K562 (cell line): ENCODE data around the gene MRNIP. TPM values are rescaled to one million over a fixed set of nuclear protein-coding genes. Genes with fewer than 3 reads are reported as not detected.
A peak's percentile ranks its signal among the peaks of the same experiment; 100 is the strongest.

Experiments used
- ATAC-seq: fragments of 200-7000 bp; cut with Tn5 transposase; 3 replicates; pipeline ENCODE4 v1.9.1; 2020; ENCODE audit warnings: moderate library complexity
- BruUV-seq: library from RNA; stranded (reverse); fragments of 400-500 nt; replicated peaks from 2 replicates; lab custom pipeline; 2021; lab: Mats Ljungman, UMichigan
- CTCF ChIA-PET: fragments of 300-600 bp; formaldehyde crosslinking; extraction: SDS; loops from one replicate; lab custom pipeline; 2021; ENCODE audit warnings: low intra/inter-chr PET ratio; lab: Yijun Ruan, JAX
- POLR2A ChIA-PET: fragments of 300-600, 350-650 bp; sonication (Branson Sonifier 250); formaldehyde crosslinking; extraction: SDS; loops from one replicate; lab custom pipeline; 2021; ENCODE audit warnings: antibody characterized with exemption, inconsistent platforms; lab: Yijun Ruan, JAX
- DNase-seq, 4 experiments: peaks; one replicate each; pipeline versions ENCODE4 v3.0.0 to v3.0.0-alpha.2; 2011 to 2018; ENCODE audit warnings: low spot score in 3 of 4, mixed read lengths in 3 of 4; ENCODE audit errors: extremely low read depth in 1 of 4
- FAIRE-seq: peaks from 2 replicates; lab custom pipeline; 2011; peaks lifted over from hg19 to GRCh38; lab: Jason Lieb, UNC
- H2AFZ ChIP-seq: 2 replicates; pipeline ENCODE4 v1.6.0; 2011; ENCODE audit warnings: low read depth, low read length, control low read depth, inconsistent platforms
- H3K27ac ChIP-seq: fragments of 200-600 bp; 3 replicates; pipeline ENCODE4 v1.8.0; 2011; ENCODE audit warnings: low read depth, mild to moderate bottlenecking, control low read depth, inconsistent platforms, low read length, moderate library complexity, mixed read lengths; ENCODE audit errors: extremely low read depth
- H3K27me3 ChIP-seq, 2 experiments: fragments of 300-600 bp in 1 of 2; 2 replicates in 1 of 2; 3 replicates in 1 of 2; pipeline versions ENCODE4 v1.6.0 to v1.8.0; 2011; ENCODE audit warnings: inconsistent platforms in 2 of 2, low read length in 2 of 2, mild to moderate bottlenecking in 1 of 2, mixed read lengths in 1 of 2, moderate library complexity in 1 of 2; ENCODE audit not compliant: control insufficient read depth in 2 of 2, insufficient read depth in 2 of 2
- H3K36me3 ChIP-seq: fragments of 300-600 bp; 3 replicates; pipeline ENCODE4 v1.8.0; 2011; ENCODE audit warnings: mild to moderate bottlenecking, low read length, inconsistent platforms; ENCODE audit not compliant: control insufficient read depth, insufficient read depth
- H3K4me1 ChIP-seq, 2 experiments: fragments of 200-600 bp in 1 of 2; replicated peaks in 1 of 2; 2 replicates in 1 of 2; 3 replicates in 1 of 2; pipeline versions ENCODE4 v1.5.1 to v1.8.0; 2011; ENCODE audit warnings: inconsistent platforms in 2 of 2, low read length in 2 of 2, mild to moderate bottlenecking in 1 of 2, mixed read lengths in 1 of 2, moderate library complexity in 1 of 2; ENCODE audit not compliant: control insufficient read depth in 2 of 2, insufficient read depth in 2 of 2
- H3K4me2 ChIP-seq: 2 replicates; pipeline ENCODE4 v1.6.1; 2011; ENCODE audit warnings: low read length, control low read depth, inconsistent platforms, mixed read lengths; ENCODE audit not compliant: insufficient read depth
- H3K4me3 ChIP-seq: fragments of 200-600 bp; sonication (generic), shearing (Covaris generic); 2 replicates; pipeline ENCODE4 v1.5.1; 2016; ENCODE audit warnings: control low read depth, inconsistent platforms
- H3K79me2 ChIP-seq: fragments of 200-600 bp; 3 replicates; pipeline ENCODE4 v1.8.0; 2011; ENCODE audit warnings: low read length, inconsistent platforms; ENCODE audit not compliant: control insufficient read depth, insufficient read depth
- H3K9ac ChIP-seq, 2 experiments: 2 replicates each; pipeline versions ENCODE4 v1.6.0 to v1.6.1; 2011; ENCODE audit warnings: low read depth in 2 of 2, low read length in 2 of 2, control low read depth in 1 of 2, inconsistent platforms in 1 of 2, mild to moderate bottlenecking in 1 of 2, mixed read lengths in 1 of 2; ENCODE audit not compliant: insufficient read depth in 1 of 2
- H3K9me1 ChIP-seq: one replicate; pipeline ENCODE4 v1.6.0; 2011; ENCODE audit warnings: inconsistent platforms, mild to moderate bottlenecking, low read length, moderate library complexity; ENCODE audit not compliant: control insufficient read depth, insufficient read depth
- H3K9me3 ChIP-seq: replicated peaks from 2 replicates; pipeline ENCODE4 v1.5.1; 2011; ENCODE audit warnings: low read depth, low read length, inconsistent platforms; ENCODE audit not compliant: control insufficient read depth, insufficient read depth
- H4K20me1 ChIP-seq: replicated peaks from 2 replicates; pipeline ENCODE4 v1.6.1; 2011; ENCODE audit warnings: low read length, inconsistent platforms, mixed read lengths; ENCODE audit not compliant: control insufficient read depth, insufficient read depth
- EP400 ChIP-seq: fragments of 450-650 bp; IDR thresholded peaks from 2 replicates; pipeline ENCODE4 v1.6.1; 2017; ENCODE audit warnings: antibody characterized with exemption, mild to moderate bottlenecking, moderate library complexity
- POLR2G ChIP-seq: fragments of 200-400 bp; formaldehyde crosslinking; IDR thresholded peaks from 2 replicates; pipeline ENCODE4 v1.6.1; 2017; ENCODE audit warnings: low read depth, mild to moderate bottlenecking, antibody characterized with exemption, low read length, moderate library complexity
- RBFOX2 ChIP-seq: fragments of 200-400 bp; formaldehyde crosslinking; IDR thresholded peaks from 2 replicates; pipeline ENCODE4 v1.6.1; 2017; ENCODE audit warnings: low read depth, mild to moderate bottlenecking, low read length, moderate library complexity
- RBM34 ChIP-seq: fragments of 200-400 bp; formaldehyde crosslinking; IDR thresholded peaks from 2 replicates; pipeline ENCODE4 v1.6.1; 2018; ENCODE audit warnings: low read length, borderline replicate concordance; ENCODE audit not compliant: insufficient read depth
- WGBS: fragments of 100-300 bp; shearing (Covaris generic); methylation state at CpG from one replicate; pipeline ENCODE4 v1.1.6; 2016; ENCODE audit warnings: low coverage, mixed read lengths; ENCODE audit not compliant: insufficient coverage; ENCODE audit errors: missing lambda C conversion rate; 5-methylcytosine and 5-hydroxymethylcytosine counted together
- in situ Hi-C: fragments of 300-500 bp; cut with MboI; formaldehyde crosslinking; loops from 4 replicates; pipeline ENCODE4 v1.15.0; 2018; ENCODE audit warnings: inconsistent platforms, mixed read lengths
- intact Hi-C: fragments of 100-400 bp; cut with micrococcal nuclease; formaldehyde crosslinking; loops from 2 replicates; pipeline ENCODE4 v1.14.2; 2022
- polyA plus RNA-seq, 8 experiments: library from polyadenylated mRNA; depleted of rRNA in 4 of 8; stranded (reverse) in 5 of 8; unstranded in 3 of 8; fragments of >200 nt; fragmentation: Nextera tagmentation in 2 of 8; fragmentation: Illumina TruSeq in 1 of 8; extraction: Ambion mirVana in 2 of 8; extraction: Trizol in 1 of 8; gene quantifications; 2 replicates each; pipeline versions ENCODE4 v1.2.1 to v1.2.3, GENCODE V29; 2011 to 2014; ENCODE audit warnings: inconsistent platforms in 1 of 8, missing spikeins in 1 of 8
- total RNA-seq, 7 experiments: library from RNA; depleted of rRNA in 6 of 7; stranded (reverse); fragments of >200 nt in 6 of 7; fragmentation: Illumina TruSeq in 2 of 7; extraction: Trizol in 2 of 7; gene quantifications; 2 replicates each; pipeline versions ENCODE4 v1.2.1 to v1.2.3, GENCODE V29; 2011 to 2021; ENCODE audit warnings: low replicate concordance in 1 of 7
- TF ChIP-seq, protein P1 (sequence below): sonication (generic); formaldehyde crosslinking; IDR thresholded peaks from 2 replicates; pipeline ENCODE4 v1.8.1; 2023; ENCODE audit warnings: mild to moderate bottlenecking, missing genetic modification reagents

Gene MRNIP
- total and polyA plus RNA-seq, 9 of the 15 experiments (the other 6 are each of a cell fraction or from before 2014, with no cell fraction given), result 3.6 to 39.0 (median 16.8) TPM

- peaks cover 0 to 56% of the 10 kb centered on the region in 2 experiments; a peak in 2 of 5 replicates for H3K4me1 ChIP-seq
- TF ChIP-seq EP400 (no peak), RBM34 (no peak), RBFOX2 (peak; percentile 28; the same call in 1 of the 2 replicates), POLR2G (peak; percentile 57; the same call in 1 of the 2 replicates)
- TF ChIP-seq, protein P1, sequence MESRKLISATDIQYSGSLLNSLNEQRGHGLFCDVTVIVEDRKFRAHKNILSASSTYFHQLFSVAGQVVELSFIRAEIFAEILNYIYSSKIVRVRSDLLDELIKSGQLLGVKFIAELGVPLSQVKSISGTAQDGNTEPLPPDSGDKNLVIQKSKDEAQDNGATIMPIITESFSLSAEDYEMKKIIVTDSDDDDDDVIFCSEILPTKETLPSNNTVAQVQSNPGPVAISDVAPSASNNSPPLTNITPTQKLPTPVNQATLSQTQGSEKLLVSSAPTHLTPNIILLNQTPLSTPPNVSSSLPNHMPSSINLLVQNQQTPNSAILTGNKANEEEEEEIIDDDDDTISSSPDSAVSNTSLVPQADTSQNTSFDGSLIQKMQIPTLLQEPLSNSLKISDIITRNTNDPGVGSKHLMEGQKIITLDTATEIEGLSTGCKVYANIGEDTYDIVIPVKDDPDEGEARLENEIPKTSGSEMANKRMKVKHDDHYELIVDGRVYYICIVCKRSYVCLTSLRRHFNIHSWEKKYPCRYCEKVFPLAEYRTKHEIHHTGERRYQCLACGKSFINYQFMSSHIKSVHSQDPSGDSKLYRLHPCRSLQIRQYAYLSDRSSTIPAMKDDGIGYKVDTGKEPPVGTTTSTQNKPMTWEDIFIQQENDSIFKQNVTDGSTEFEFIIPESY, result peak; percentile 46; the same call in 1 of the 2 replicates
- TF ChIP-seq, all 486 proteins: peak for 3
- in situ Hi-C loops (no loop called here), intact Hi-C loops (no loop called here)
- no peaks in the 10 kb centered on the region for H3K79me2 ChIP-seq
- CTCF ChIA-PET, result no interaction called here
- POLR2A ChIA-PET, result interaction anchor here (0.5 to 1.0 kb wide), 2 partner anchors 19 to 343 kb away, joined by 3 to 4 read pairs; no protein-coding TSS in a partner anchor
- no peaks in the 10 kb centered on the region for H3K27me3 ChIP-seq
- no TSS peak for BruUV-seq
- WGBS, result 98% methylated on average over 32 of the region's 113 CpGs
- no peaks in the 10 kb centered on the region for H3K9me1 ChIP-seq
- no peak overlapping the region for H3K4me3 ChIP-seq
- H3K9ac ChIP-seq, result no peak overlapping the region
- ATAC-seq, result no peak
- no peak overlapping the region for H3K27ac ChIP-seq
- H3K9me3 ChIP-seq, result no peaks in the 10 kb centered on the region
- no peaks in the 10 kb centered on the region for H4K20me1 ChIP-seq
- H3K4me2 ChIP-seq, result no peak overlapping the region
- no peak for FAIRE-seq
- no peak overlapping the region for H2AFZ ChIP-seq
- H3K36me3 ChIP-seq, result peaks cover 45% of the 10 kb centered on the region; the same call in 2 of the 3 replicates
- no peak for DNase-seq
Observed at GRCh38 chr5:179795863-179796833, 62.5 kb downstream of the MRNIP start.
